ENCODE data around the gene GPANK1. TPM values are rescaled to one million over a fixed set of nuclear protein-coding genes. Genes with fewer than 3 reads are reported as not detected.
A peak's percentile ranks its signal among the peaks of the same experiment; 100 is the strongest.

GPANK1 gene
- total and polyA plus RNA-seq, 2 of the 13 experiments (the other 11 are each of a cell fraction or from before 2014, with no cell fraction given), result 15.4 to 22.8 TPM

DNA sequence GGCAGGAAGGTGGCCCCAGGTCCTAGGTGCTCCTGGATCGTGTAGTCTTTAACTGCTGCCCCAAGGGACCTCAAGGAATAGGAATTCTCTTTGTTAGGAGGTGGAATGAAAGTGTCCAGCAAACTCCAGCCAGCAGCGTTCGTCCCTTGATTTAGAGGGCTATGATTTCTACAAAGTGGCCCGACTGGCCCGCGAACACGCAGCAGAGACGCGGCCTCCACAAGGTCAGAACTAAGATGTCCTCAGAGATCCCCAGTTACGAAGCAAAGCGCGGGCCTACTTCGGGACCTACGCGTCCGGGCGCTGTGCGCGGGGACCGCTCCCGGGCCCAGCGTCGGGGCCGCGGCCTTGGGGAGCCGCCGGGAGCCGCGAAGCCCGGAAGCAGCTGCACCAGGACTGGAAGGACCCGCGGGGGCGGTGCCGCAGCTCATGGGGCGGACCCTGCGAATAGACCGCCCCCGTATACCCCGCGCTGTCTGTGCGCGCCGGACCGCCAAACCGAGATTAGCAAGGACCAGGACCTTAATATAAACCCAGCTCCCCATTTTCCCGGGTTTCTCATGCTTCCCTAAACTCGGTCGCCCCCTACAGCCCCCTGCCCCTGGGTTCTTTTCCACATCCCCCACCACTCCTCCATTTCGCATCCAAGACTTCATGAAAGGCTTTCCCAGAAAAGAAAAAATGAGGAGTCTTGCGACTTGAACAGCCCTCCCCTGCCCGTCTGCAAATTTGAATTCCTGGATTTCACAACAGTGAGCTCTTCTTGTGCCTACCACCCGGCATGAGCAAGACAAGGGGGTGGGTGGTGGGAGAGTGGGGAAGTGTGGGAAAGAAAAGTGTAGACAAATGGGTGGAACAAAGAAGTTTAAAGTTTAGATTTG, 4.2 kb downstream of the GPANK1 start, which contains the start of gene C6orf47 (continued):
- TF ChIP-seq, protein P1, sequence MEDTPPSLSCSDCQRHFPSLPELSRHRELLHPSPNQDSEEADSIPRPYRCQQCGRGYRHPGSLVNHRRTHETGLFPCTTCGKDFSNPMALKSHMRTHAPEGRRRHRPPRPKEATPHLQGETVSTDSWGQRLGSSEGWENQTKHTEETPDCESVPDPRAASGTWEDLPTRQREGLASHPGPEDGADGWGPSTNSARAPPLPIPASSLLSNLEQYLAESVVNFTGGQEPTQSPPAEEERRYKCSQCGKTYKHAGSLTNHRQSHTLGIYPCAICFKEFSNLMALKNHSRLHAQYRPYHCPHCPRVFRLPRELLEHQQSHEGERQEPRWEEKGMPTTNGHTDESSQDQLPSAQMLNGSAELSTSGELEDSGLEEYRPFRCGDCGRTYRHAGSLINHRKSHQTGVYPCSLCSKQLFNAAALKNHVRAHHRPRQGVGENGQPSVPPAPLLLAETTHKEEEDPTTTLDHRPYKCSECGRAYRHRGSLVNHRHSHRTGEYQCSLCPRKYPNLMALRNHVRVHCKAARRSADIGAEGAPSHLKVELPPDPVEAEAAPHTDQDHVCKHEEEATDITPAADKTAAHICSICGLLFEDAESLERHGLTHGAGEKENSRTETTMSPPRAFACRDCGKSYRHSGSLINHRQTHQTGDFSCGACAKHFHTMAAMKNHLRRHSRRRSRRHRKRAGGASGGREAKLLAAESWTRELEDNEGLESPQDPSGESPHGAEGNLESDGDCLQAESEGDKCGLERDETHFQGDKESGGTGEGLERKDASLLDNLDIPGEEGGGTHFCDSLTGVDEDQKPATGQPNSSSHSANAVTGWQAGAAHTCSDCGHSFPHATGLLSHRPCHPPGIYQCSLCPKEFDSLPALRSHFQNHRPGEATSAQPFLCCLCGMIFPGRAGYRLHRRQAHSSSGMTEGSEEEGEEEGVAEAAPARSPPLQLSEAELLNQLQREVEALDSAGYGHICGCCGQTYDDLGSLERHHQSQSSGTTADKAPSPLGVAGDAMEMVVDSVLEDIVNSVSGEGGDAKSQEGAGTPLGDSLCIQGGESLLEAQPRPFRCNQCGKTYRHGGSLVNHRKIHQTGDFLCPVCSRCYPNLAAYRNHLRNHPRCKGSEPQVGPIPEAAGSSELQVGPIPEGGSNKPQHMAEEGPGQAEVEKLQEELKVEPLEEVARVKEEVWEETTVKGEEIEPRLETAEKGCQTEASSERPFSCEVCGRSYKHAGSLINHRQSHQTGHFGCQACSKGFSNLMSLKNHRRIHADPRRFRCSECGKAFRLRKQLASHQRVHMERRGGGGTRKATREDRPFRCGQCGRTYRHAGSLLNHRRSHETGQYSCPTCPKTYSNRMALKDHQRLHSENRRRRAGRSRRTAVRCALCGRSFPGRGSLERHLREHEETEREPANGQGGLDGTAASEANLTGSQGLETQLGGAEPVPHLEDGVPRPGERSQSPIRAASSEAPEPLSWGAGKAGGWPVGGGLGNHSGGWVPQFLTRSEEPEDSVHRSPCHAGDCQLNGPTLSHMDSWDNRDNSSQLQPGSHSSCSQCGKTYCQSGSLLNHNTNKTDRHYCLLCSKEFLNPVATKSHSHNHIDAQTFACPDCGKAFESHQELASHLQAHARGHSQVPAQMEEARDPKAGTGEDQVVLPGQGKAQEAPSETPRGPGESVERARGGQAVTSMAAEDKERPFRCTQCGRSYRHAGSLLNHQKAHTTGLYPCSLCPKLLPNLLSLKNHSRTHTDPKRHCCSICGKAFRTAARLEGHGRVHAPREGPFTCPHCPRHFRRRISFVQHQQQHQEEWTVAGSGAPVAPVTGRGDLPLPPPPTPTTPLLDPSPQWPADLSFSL (CRISPR knock-in tag; IDR thresholded peaks at IDR 0.05), result no peak
- TF ChIP-seq, protein P2, sequence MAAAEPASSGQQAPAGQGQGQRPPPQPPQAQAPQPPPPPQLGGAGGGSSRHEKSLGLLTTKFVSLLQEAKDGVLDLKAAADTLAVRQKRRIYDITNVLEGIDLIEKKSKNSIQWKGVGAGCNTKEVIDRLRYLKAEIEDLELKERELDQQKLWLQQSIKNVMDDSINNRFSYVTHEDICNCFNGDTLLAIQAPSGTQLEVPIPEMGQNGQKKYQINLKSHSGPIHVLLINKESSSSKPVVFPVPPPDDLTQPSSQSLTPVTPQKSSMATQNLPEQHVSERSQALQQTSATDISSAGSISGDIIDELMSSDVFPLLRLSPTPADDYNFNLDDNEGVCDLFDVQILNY (CRISPR knock-in tag; conservative IDR thresholded peaks at IDR 0.05), result 0 out of 2 replicates have a peak, but pooled peaks have one; percentile 53
- TF ChIP-seq SRSF4 (IDR thresholded peaks at IDR 0.05; ENCODE audit: low read depth, low read length, poor library complexity, severe bottlenecking) (no peak), ZSCAN20 (CRISPR knock-in tag; IDR thresholded peaks at IDR 0.05; ENCODE audit: borderline replicate concordance) (peak; percentile 95), POLR2AphosphoS5 (IDR thresholded peaks at IDR 0.05; ENCODE audit: low read depth, low read length) (peak; percentile 74), KLF16 (CRISPR knock-in tag; IDR thresholded peaks at IDR 0.05) (peak in 1 of 2 experiments; percentile 94; a peak in 1 of 4 replicates), SP1 (IDR thresholded peaks at IDR 0.05) (no peak), SP1 (CRISPR knock-in tag; IDR thresholded peaks at IDR 0.05) (peak; percentile 77), ZMYM4 (CRISPR knock-in tag; IDR thresholded peaks at IDR 0.05) (no peak), ZNF501 (CRISPR knock-in tag; IDR thresholded peaks at IDR 0.05) (peak; percentile 94), ZNF263 (CRISPR knock-in tag; IDR thresholded peaks at IDR 0.05) (peak; percentile 63), SCMH1 (CRISPR knock-in tag; IDR thresholded peaks at IDR 0.05; ENCODE audit: borderline replicate concordance) (no peak), ZBTB42 (CRISPR knock-in tag; IDR thresholded peaks at IDR 0.05) (no peak; the same call in 1 of the 2 replicates), RBM39 (IDR thresholded peaks at IDR 0.05; ENCODE audit: low read depth, low read length, poor library complexity, severe bottlenecking) (peak; percentile 85), NFE2L2 (IDR thresholded peaks at IDR 0.05; ENCODE audit: low read length) (no peak), ZNF235 (CRISPR knock-in tag; IDR thresholded peaks at IDR 0.05; ENCODE audit: borderline replicate concordance) (no peak)
- TF ChIP-seq, protein P3, sequence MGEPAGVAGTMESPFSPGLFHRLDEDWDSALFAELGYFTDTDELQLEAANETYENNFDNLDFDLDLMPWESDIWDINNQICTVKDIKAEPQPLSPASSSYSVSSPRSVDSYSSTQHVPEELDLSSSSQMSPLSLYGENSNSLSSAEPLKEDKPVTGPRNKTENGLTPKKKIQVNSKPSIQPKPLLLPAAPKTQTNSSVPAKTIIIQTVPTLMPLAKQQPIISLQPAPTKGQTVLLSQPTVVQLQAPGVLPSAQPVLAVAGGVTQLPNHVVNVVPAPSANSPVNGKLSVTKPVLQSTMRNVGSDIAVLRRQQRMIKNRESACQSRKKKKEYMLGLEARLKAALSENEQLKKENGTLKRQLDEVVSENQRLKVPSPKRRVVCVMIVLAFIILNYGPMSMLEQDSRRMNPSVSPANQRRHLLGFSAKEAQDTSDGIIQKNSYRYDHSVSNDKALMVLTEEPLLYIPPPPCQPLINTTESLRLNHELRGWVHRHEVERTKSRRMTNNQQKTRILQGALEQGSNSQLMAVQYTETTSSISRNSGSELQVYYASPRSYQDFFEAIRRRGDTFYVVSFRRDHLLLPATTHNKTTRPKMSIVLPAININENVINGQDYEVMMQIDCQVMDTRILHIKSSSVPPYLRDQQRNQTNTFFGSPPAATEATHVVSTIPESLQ (CRISPR knock-in tag; conservative IDR thresholded peaks at IDR 0.05), result no peak
- TF ChIP-seq, protein P4, sequence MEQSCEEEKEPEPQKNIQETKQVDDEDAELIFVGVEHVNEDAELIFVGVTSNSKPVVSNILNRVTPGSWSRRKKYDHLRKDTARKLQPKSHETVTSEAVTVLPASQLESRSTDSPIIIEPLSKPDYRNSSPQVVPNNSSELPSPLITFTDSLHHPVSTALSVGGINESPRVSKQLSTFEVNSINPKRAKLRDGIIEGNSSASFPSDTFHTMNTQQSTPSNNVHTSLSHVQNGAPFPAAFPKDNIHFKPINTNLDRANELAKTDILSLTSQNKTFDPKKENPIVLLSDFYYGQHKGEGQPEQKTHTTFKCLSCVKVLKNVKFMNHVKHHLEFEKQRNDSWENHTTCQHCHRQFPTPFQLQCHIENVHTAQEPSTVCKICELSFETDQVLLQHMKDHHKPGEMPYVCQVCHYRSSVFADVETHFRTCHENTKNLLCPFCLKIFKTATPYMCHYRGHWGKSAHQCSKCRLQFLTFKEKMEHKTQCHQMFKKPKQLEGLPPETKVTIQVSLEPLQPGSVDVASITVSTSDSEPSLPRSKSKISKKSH (CRISPR knock-in tag; IDR thresholded peaks at IDR 0.05; ENCODE audit: borderline replicate concordance), result peak; percentile 76

Measured in HepG2 (cell line).